C1 segment of cervical spinal cord (tissue), 14 donors: ENCODE data around the gene ZCCHC24.

Experiments
- DNase-seq, 14 donors: peaks; one replicate each; lab custom pipeline; 2025; lab: John Stamatoyannopoulos, UW

ZCCHC24 gene

GRCh38 chr10:79385392-79385795, 60.0 kb downstream of the ZCCHC24 start:
- DNase-seq: no peak

DNA sequence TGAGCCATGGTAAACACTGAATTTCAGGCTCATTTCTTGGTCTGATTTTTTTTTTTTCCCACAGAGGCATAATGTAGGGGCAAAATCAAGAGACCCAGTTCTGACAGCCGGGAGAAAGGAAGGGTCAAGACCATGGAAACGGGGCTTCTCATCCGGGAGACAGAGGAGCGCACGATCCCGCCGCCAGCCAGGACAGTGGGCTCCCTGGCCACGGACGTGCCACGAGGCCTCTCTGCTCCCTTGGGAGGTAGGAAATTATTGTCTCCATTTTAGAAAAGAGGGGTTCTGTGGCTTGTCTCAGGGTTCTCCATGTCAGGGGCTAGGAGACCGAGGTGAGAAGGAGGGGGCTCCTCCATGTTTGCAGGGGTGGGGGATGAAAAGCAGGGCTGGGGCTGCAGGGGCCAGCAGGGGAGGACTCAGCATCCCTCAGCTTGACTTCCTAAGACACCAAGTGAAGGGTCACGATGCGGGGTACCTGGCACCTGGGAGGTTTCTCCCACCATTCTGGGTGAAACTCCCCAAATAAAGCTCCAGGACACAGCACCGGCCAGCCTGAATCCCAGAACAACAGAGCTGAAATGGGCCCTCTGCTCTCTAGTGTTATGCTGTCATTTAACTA, 60.5 kb downstream of the ZCCHC24 start:
- DNase-seq: no peak

DNA sequence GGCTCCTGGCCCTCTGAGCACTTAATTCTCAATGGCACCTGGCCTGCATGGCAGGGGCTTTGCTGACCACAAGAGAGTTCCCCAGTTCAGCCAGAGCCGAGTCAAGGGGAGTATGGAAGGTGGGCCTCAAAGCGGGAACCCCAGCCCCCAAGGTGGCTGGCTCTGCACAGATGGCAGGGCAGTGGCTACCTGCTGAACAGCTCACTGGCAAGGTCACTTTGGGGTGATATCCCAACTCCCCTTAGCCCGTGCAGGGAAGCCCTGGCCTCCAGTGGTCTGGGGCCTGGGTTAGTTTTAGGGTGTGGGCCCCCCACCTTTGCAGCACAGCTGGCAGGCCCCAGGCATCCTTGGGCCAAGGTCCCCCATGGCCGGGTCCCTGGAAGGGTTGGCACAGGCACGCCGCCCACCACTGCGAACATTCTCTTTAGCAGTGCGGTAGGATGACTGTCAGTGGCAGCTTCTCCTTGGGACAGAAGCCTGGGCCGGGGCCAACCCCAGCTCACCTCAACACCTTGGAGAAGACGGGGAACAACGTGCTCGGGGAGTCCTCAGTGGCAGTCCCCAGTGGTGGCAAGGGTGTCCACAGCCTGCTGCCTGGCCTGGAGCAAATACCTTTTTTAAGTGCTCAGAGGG, 61.3 kb downstream of the ZCCHC24 start:
- DNase-seq: no peak

- DNase-seq: no peak
Observed at GRCh38 chr10:79382491-79382941, 62.9 kb downstream of the ZCCHC24 start.

- peak in 2 of 14 donors; percentile 55 to 72 for DNase-seq
Observed at GRCh38 chr10:79381804-79382221, 63.6 kb downstream of the ZCCHC24 start.

GRCh38 chr10:79380946-79381721, 64.3 kb downstream of the ZCCHC24 start:
- DNase-seq: no peak

GRCh38 chr10:79380125-79380945, 65.1 kb downstream of the ZCCHC24 start:
- no peak for DNase-seq

GRCh38 chr10:79379512-79380124, 65.8 kb downstream of the ZCCHC24 start:
- no peak for DNase-seq

GRCh38 chr10:79378647-79379511, 66.5 kb downstream of the ZCCHC24 start:
- no peak for DNase-seq

DNA sequence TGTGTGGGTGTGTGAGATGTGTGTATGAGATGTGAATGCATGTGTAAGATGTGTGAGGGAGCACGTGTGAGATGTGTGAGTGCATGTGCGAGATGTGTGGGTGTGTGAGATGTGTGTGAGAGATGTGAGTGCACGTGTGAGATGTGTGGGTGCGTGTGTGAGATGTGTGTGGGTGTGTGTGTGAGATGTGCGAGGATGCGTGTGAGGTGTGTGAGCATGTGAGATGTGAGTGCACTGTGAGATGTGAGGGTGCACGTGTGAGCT, 67.1 kb downstream of the ZCCHC24 start:
- DNase-seq: no peak

GRCh38 chr10:79377557-79378382, 67.7 kb downstream of the ZCCHC24 start:
- no peak for DNase-seq

DNA sequence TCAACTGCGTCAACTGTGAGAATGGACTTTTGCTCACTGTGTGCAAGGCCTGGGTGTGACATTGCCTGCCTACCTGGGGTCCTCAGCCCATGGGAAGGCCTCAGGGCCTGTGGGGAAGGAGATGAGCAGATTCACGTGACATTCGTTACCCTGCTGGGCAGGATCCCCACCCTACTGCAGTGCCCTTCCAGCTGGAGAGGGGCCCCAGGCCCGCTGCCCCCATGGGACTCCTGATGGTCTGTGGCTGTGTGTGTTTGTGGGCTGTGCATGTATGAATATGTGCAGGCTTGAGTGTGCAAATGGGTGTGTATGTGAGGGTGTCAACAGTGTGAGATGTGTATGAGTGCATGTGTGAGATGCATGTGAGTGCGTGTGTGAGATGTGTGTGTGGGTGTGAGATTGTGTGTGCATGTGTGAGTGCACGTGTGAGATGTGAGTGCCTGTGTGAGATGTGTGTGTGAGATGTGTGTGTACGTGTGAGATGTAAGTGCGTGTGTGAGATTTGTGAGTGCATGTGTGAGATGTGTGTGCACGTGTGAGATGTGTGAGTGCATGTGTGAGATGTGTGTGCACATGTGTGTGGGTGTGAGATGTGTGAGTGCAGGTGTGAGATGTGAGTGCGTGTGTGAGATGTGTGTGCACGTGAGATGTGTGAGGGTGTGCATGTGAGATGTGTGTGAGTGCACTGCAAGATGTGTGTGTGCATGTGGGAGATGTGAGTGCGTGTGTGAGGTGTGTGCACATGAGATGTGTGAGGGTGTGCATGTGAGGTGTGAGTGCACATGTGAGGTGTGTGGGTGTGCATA, 68.5 kb downstream of the ZCCHC24 start:
- DNase-seq: no peak

GRCh38 chr10:79376078-79376628, 69.3 kb downstream of the ZCCHC24 start:
- no peak for DNase-seq

DNA sequence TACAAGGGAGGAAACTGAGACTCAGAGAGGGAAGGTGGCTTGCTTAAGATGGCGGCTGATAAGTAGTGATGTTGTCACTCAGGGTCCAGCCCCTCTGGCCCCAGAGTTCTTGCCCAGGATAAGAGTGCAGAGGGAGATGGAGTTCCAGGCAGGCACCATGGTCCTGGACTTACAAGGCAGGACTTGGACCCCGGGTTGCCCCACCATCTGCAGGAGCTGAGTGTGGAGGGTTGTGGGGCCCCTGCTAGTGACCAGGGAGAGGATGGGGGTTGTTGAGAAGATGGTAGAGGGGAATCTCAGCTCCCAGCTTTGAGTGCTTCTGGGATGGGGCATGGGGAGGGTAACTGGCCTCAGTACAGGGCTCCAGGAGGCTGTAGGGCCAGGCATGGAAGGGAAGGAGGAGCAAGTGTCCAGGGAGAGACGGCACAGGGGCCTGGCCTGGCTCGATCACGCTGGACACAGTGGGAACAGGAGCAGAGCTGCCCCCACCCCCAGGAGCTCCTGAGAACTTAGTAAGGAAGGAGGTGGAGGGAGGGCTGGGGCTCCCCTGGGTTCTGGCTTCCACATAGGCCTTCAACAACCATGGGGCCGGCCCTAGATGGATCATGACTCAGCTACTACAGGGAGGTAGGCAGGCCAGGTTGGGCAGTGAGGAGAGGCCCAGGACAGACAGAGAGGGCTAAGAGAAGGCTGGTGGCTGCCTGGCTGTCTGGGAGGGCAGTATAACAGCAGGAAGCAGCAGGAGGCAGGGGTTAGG, 69.9 kb downstream of the ZCCHC24 start:
- DNase-seq: no peak

DNA sequence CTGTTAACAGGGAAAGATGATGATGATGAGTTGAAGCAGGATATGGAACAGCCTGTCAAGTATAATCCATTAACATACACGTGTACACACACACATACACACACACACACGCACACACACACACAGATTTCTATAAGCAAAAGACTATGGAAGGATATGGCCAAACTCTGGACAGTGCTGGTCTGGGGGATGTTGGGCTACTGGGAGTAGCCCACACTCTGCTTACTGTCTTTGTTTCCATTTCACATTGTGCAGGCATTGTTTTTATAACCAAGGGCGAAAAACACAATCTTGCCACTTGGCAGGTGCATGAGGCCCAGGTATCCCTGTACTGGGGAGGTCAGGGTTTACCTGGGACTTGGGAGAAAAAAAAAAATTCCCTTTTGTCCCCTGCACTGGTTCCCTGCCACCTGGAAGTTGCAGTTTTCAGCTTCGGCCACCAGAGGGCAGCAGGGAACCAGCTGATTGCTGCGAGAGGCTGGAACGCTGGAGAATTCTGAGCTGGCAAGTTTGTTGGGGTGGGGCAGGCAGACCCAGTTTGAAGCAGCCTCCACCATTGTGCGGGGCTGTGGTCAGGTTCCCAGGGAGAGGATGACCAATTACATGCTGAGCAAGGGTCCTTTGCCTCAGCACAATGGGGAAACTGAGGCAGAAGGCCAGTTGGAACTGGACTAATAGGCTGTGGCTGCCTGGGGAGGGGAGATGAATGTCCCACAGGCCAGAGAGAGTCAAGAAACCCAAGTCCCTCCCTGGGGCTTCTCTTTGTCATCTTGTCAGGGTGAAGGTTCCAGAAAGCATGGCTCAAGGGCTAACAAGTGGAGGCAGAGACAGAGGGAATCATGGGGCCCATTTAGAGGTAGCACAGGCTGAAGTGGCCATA, 70.9 kb downstream of the ZCCHC24 start:
- DNase-seq: peak in 10 of 14 donors; percentile 29 to 80 (median 68)

DNA sequence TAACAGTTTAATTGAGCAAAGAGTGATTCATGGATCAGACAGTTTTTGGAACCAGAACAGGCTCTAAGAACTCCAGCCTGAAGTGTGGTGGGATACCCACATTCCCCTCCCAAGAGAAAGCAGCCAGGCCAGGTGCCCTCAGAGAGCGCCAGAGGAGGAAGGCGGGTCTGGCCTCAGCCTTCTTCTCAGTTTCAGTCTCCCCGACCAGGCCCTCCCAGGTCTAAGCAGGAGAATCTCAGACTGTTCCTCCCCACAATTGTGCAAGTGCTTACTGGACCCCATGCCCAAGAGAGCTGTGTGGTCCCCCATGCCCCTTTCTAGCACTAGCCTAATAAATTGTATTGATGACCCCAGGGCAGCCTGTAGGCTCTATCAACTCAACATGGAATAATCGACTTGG, 72.6 kb downstream of the ZCCHC24 start:
- DNase-seq: no peak
